Measurements from ENCODE around the gene ASS1. TPM values are rescaled to one million over a fixed set of nuclear protein-coding genes. Genes with fewer than 3 reads are reported as not detected.

ASS1 gene
- total RNA-seq, 1 experiment from 2014 or later, result 63.6 TPM

DNA sequence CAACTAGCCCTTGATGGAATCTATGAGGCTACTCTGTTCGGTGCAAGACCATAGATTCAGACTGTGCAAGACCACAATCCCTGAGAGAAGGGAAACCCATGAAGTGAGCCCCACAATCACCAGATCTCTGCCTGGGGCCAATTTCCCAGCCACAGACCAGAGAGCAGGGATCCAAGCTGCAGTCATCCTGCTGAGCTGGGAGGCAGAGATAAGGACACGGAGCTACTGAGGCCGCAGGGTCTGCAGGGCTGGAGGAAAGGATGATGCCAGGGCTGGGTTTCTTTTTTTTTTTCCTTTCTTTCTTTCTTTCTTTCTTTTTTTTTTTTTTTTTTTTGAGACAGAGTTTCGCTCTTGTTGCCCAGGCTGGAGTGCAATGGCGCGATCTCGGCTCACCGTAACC, 86.9 kb downstream of the ASS1 start:
- no peak for DNase-seq (ENCODE audit: low spot score)

DNA sequence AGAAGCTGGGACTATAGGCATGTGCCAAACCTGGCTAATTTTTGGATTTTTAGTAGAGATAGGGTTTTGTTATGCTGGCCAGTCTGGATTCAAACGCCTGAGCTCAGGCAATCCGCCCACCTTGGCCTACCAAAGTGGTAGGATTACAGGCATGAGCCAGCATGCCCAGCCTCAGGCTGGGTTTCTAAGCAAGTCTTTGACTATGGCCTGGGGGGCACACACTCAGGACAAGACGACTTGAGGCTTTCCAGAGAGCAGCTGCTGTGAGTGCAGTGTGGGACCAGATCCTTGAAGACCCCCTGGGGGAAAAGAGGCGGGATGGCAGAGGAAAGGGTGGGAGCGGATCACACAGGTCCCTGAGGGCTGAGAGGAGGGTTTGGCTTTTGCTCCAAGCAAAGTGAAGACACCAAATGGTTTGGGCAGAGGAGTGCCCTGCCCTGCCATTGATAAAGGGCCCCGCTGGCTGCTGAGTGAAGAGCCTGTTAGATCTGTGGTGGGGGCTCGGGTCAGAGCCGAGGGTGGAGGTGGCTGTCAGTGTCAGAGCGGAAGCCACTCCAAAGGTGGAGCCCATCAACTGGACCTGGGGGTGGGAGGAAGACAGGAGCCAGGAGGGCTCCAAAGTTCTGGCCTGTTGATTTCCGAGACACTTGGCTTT, 87.8 kb downstream of the ASS1 start:
- no peak for DNase-seq (ENCODE audit: low spot score)

DNA sequence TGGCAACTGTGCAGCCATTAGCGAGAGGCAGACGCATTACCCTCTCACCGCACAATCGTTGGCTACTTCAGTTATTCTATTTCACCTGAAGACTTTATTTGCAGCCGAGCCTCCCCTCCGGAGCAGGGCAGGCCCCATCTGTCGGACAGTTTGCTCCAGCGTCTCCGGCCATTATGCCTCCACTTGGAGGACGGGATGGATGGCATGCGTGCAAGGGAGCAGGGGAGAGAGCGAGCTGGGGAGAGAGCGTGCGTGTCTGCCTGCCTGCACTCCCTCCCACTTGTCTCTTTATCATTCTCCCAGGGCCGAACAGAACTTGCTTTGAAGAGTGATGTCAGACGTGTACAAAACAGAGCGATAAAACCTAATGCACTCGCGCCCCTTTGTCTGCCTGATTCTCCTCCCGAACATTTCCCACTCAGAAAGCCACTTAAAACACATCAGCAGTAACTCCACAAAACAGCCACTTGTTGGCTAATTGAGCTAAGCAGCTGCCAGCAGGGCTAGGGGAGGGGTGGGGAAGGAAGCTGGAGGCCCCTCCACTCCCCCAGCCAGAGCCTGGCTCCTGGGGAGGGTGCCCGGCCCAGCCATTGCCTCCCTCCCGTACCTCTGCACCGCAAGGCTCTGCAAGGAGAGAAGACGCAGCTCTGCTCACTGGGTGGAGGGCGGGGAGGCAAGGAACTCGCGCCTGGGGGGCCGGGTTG, 91.2 kb downstream of the ASS1 start:
- DNase-seq (ENCODE audit: low spot score), result no peak

DNA sequence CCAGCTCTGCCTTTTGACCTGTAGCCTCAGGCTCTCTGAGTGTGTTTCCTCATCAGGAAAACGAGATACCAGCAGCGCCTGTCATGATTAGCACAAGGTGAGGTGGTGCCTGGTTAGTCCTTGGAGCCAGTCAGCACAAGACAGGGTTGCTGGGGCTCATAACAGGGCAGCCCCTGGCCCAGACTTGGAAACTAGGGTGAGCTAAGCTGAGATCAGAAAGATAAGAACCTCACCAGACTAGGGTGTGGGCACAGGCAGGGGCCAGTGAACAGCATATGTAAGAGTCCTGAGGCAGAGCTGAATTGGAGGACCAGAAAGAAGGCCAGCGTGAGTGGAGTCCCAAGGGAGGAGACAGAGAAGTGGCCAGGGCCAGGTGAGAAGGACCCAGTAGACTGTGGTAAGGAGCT, 91.9 kb downstream of the ASS1 start:
- no peak for DNase-seq (ENCODE audit: low spot score)

DNA sequence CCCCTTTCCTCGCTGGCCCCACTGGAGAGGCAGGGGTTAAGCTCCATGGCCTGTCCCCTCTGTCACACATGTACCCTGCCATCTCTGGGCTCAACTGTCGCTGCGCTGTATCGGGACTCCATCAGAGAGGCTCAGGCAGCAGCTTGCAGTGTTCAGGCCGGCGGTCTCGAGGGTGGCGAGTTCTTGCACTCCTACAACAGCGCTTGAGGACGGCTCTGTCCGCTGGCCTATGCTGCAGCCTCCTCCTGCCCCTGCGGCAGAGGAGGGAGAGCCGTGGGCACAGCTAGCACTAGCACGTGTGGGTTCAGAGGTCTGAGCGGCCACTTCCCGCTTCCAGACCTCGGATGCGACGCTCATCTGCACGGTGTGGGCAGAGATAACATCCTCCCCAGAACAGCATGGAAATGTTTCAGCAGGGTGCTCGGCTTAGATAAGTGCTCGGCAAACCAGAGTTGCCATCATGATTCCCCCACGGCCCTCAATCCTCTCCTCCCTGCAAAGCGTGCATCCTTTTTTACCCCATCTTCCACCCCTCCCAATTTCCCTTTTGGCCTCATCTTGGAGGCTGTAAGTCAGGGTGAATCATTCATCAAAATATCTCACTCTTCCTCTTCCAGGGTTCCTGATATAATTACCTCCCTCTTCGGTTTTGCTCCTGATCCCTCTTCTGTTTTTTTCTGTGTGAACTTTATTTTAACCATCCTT, 92.7 kb downstream of the ASS1 start:
- no peak for DNase-seq (ENCODE audit: low spot score)

DNA sequence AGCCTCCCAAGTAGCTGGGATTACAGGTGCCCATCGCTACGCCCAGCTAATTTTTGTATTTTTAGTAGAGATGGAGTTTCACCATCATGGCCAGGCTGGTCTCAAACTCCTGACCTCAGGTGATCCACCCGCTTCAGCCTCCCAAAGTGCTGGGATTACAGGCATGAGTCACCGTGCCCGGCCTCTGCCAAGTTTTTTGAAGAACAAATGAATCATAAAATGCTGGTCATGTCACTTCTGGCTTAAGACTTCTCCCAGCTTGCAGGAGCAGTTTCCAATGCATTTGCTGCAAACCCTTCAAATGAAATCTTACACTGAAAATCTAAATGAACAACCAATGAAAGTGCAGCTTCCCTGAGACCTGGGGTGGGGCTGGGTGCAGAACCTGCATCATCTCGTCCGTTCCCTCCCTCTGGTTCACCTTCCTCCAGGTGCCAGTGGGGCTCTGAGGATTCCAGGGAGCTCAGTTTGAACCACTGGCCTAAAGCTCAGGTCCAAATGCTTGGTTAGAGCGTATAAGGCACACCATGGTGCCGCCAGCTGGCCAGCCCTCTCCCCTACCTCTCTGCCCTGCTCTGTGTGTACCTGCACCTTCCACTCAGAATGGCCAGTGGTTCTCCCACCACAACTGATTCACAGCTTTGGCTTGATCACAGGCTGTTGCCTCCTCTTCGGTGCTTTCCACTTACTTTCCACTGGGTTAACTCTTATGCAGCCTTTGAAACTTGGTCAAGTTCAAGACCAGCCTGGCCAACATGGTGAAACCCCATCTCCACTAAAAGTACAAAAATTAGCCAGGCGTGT, 94.9 kb downstream of the ASS1 start:
- peak; percentile 46 for DNase-seq (ENCODE audit: low spot score)

DNA sequence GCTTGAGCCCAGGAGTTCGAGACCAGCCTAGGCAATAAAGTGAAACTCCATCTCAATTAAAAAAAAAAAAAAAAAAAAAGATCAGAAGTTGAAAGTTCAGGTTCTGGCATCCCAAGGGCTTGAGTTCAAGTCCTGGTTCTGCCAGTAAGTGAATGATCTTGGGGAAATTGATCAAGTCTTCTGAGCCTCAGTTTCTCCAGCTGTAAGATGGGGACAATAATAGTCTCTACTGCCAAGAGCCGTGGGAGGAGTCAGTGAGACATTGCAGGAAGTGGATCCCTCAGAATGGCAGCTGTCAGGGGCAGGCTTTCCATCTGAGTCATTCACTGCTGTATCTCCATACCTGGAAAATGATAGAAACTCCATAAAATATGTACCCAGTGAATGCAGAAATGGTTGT, 96.8 kb downstream of the ASS1 start:
- no peak for DNase-seq (ENCODE audit: low spot score)

DNA sequence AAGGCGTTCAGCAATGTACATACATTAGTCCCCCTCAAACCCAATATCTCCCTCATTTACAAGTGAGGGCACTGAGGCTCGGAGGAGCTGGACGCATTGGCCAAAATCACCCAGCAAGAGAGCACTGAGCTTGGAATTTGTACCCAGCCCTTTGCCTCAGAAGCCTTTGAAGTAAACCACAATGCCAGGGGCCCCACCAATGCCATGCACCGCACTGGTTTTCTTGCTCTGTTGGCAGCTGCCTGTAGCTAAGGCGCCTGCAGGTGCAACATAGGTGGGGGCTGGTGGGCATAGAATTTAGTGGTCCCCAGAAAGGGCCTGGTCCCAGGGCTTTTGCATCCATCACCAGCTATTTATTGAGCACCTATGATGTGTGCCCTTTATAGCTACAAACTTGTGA, 97.3 kb downstream of the ASS1 start:
- DNase-seq (ENCODE audit: low spot score), result no peak

DNA sequence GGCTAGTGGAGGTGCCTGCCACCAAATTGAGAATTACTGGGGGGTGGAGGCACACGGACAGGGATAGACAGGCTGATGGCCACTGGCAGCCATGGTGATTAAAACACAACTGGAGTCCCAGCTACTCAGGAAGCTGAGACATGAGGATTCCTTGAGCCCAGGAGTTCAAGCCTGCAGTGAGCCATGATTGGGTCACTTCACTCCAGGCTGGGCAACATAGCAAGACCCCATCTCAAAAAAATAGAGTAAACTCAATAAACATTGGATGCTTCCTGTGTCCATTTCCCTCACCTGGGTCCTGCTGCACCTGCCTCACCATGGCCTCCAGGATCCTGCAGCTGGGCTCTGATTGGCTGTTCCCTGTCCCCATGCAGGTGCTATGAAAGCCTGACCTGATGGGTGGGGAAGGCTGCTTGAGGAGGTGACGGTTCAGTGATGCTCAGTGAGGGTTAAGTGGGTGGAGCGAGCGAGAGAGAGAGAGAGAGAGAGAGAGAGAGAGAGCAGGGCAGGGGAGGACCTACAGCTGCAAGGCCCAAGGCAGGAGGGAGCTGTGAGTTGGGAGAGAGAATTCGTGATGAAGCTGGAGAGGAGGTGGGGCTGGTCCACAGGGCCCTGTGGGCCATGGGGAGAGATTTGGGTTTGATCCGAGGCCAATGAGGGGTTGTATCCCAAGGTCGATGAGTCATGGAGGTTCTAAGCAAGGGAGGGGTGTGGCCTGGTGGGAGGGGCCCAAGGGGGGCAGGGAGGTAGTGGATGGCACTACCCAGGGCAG, 97.9 kb downstream of the ASS1 start:
- DNase-seq (ENCODE audit: low spot score), result peak; percentile 25

DNA sequence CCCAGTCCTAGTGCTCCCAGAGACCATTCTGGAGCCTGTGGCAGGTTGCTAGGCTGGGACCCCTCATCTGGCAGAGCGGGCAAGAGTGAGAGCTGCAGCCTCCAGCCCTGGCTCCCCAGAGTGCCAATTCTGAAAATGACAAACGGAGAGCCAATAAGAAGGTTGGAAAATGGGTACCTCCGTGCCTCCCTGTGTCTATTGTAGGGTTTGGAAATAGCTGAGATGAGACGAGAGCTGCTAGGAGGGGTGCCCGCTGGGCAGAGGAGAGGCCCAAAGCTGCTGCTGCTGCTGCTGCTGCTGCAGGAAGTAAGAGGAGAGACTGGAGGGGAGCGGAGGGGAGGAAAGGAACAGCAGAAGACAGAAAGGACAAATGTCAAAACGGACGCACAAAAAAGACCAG, 98.6 kb downstream of the ASS1 start:
- no peak for DNase-seq (ENCODE audit: low spot score)

DNA sequence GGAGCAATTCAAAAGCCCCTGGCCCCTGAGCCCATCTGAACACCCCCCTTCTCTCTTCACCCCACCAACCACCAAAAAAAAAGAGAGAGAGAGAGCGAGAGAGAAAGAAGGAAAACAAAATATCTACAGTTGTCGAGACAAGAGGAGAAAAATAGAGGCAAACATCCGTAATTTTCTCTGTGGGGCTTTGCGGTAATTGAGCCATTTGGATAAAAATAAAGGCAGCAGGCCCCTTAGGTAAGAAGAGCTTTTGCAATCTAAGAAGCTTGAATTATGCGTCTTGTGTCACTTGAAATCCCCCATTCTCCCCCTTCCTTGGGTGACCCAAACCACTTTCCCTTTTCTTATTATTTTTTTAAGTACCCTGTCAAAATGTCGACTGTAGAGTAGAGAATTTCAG, 99.1 kb downstream of the ASS1 start:
- no peak for DNase-seq (ENCODE audit: low spot score)

DNA sequence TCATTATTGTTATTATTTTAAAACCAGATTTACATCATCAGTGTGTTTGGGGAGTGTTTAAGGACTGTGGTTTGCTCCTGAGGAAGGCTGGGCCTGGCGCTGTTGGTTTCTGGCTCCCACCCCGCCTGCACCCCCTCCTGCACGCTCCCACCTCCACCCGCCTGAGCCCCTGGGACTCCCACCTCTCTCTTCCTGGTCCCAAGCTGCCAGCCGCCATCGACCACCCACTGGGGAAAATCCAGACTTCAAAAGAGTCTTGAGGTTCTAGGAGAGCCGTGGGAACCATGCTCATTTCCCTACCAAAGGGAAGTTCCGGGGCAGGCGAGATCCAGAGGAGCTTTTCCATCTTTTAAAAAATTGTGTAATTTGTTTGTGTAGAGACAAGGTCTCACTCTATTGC, 99.6 kb downstream of the ASS1 start:
- no peak for DNase-seq (ENCODE audit: low spot score)

DNA sequence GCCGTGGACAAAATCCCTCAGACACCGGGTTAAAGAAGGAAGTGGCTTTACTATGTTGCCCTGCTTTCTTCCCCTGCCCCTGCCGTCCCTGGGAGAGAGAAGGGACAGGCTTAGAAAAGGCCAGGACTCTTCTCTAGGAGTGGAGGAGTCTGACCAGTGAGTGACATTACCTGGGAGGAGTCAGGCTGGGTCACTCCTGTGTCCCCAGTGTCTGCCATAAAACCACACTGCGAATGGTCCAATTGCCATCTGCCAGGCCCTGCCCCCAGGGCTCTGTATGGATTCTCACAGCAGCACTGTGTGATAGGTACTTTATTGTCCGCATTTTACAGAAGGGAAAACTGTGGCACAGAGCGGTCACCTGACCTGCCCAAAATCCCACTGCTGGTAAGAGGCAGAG, 103.3 kb downstream of the ASS1 start:
- DNase-seq (ENCODE audit: low spot score), result no peak

DNA sequence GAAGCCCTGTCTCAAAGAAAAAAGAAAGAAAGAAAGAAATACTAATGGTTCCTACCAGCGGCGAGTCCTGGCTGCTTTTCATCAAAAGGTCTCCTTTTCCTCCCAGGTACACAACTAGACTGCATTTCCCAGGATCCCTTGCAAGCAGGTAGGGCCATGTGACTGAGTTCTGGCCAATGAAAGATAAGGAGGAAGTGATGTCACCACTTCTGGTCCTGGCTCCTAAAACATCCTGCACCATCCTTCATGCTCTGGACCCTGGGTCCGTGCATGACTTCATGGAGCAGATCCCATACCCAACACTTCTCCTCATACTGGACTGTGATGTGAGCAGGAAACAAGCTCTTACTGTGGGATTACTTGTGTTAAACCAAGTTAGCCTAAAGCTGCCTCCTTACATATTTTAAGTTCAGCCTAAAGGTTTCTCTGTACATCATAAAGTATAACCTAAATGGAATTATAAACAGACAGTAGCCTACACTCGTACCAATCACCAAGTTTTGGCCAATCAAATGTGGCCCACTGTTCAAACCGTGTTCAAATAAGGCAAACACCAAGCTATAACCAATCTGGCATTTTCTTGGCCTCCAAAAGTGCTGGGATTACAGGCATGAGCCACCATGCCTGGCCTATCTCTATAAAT, 104.5 kb downstream of the ASS1 start:
- DNase-seq (ENCODE audit: low spot score), result no peak

Other genes starting within 250 kb of the ASS1 start
- gene HMCN2, start 179.2 kb upstream of the ASS1 start, total RNA-seq (2014; rRNA removed; shearing (Covaris generic)), result 0.10 TPM in 1 of 2 replicates, not detected in the other
- 30.7 and 36.0 TPM in 2 replicates for gene FUBP3, start 134.6 kb downstream of the ASS1 start, total RNA-seq (2014; rRNA removed; shearing (Covaris generic))
- gene PRDM12, start 219.6 kb downstream of the ASS1 start, total RNA-seq (2014; rRNA removed; shearing (Covaris generic)), result not detected in 2 replicates
- 51.5 and 63.6 TPM in 2 replicates for gene EXOSC2, start 248.8 kb downstream of the ASS1 start, total RNA-seq (2014; rRNA removed; shearing (Covaris generic))

All from H4 (cell line).